Measurements from ENCODE around the gene FGD6.

DNA sequence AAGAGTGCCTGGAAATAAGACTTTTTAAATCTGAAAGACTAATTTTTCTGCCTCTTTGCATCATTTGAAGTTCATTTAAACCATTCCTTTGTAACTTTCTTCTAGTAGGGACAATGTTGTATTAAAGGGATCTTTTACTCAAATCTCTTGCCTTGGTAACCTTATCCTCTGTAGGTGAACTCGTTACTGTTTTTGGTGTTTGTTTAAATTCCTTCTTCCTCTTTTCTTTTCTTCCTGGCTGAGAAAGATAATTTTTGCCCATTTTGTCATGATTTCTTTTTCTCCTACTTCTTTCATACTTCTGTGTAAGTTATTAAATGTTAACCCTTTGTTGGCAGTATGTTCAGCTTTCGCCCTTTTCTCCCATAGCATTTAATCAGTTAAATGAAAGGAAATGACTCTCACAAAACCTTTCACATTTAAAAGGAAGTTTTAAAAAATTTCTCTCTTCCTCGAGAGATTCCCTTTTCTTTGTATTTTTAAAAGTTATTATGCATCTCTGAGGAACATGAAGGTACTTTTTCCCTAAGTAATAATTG is 10.6 kb upstream of the FGD6 start:
- TF ChIP-seq SMC3 (IDR thresholded peaks at IDR 0.05; ENCODE audit: low read depth, low read length) (no peak), POLR2A (IDR thresholded peaks at IDR 0.05; ENCODE audit: low read depth, low read length) (no peak), FOS (IDR thresholded peaks at IDR 0.05; ENCODE audit: low read depth, low read length) (no peak)
- TF ChIP-seq, protein P1, sequence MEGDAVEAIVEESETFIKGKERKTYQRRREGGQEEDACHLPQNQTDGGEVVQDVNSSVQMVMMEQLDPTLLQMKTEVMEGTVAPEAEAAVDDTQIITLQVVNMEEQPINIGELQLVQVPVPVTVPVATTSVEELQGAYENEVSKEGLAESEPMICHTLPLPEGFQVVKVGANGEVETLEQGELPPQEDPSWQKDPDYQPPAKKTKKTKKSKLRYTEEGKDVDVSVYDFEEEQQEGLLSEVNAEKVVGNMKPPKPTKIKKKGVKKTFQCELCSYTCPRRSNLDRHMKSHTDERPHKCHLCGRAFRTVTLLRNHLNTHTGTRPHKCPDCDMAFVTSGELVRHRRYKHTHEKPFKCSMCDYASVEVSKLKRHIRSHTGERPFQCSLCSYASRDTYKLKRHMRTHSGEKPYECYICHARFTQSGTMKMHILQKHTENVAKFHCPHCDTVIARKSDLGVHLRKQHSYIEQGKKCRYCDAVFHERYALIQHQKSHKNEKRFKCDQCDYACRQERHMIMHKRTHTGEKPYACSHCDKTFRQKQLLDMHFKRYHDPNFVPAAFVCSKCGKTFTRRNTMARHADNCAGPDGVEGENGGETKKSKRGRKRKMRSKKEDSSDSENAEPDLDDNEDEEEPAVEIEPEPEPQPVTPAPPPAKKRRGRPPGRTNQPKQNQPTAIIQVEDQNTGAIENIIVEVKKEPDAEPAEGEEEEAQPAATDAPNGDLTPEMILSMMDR (conservative IDR thresholded peaks at IDR 0.05; ENCODE audit: low read depth, low read length), result no peak

Measured in IMR-90 (cell line).